Aortic smooth muscle cell (primary cell): ENCODE data around the gene LPP. TPM values are rescaled to one million over a fixed set of nuclear protein-coding genes. Genes with fewer than 3 reads are reported as not detected.

Experiments used
- total RNA-seq: library from RNA; depleted of rRNA; stranded (reverse); fragments of >200 nt; gene quantifications from 2 replicates; pipeline ENCODE4 v1.2.3, GENCODE V29; 2014

The LPP gene, protein sequence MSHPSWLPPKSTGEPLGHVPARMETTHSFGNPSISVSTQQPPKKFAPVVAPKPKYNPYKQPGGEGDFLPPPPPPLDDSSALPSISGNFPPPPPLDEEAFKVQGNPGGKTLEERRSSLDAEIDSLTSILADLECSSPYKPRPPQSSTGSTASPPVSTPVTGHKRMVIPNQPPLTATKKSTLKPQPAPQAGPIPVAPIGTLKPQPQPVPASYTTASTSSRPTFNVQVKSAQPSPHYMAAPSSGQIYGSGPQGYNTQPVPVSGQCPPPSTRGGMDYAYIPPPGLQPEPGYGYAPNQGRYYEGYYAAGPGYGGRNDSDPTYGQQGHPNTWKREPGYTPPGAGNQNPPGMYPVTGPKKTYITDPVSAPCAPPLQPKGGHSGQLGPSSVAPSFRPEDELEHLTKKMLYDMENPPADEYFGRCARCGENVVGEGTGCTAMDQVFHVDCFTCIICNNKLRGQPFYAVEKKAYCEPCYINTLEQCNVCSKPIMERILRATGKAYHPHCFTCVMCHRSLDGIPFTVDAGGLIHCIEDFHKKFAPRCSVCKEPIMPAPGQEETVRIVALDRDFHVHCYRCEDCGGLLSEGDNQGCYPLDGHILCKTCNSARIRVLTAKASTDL
- total RNA-seq = 43.5 and 58.6 TPM in 2 replicates

DNA sequence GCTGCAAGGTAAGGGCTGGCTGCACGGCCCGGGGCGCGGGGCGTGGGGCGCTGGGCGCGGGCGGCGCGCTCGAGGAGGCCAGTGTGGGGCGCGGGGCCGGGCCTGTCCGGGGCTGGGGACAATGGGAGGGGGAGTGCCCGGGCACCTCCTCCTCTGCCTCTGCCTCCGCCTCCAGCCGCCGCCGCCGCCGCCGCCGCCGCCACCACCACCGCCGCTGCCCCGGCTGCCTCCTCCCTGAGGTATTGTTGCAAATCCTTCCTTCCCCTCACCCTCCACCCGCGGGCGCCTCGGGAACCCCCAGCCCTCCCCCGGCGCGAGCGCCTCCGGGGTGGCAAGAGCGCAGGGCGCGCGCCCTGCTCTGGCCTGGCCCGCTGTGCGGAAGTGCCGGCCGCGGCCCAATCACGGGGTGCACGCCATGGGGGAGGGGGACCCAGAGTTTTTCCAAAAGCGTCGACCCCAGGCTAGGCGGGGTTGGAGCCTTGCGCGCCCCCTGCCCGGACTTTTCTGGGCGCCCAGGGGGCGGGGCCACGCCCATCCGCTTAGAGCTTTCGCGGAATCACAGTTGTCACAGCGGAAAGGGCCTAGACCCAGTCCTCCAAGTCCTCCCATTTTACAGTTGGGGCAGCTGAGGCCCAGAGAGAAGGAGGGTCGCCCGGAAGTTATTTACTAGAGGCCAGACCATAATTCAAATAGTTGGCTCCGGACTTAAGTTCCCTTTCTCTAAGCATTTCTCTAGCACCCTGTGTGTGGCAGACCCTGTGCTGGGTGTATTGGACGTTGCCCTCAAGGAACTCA lies at the start of gene LPP:
LPP (plus strand) TSS at position 144 of the 795 bp plus-strand sequence. CDS start 251,964 bp downstream, outside the sequence.

